SK-N-SH (cell line): ENCODE measurements around the gene FGD6. TPM values are rescaled to one million over a fixed set of nuclear protein-coding genes. Genes with fewer than 3 reads are reported as not detected.

Experiments
- CTCF ChIA-PET: fragments of 300-600, 350-600 bp; formaldehyde crosslinking; extraction: SDS; loops from one replicate; lab custom pipeline; 2021; lab: Yijun Ruan, JAX
- POLR2A ChIA-PET: fragments of 350-600 bp; sonication (Branson Sonifier 250); formaldehyde crosslinking; extraction: SDS; loops from one replicate; lab custom pipeline; 2020; ENCODE audit warnings: antibody characterized with exemption, inconsistent platforms; lab: Yijun Ruan, JAX
- DNase-seq: peaks from one replicate; pipeline ENCODE4 v3.0.0; 2012
- H2AFZ ChIP-seq: fragments of 200-600 bp; sonication (generic); 2 replicates; pipeline ENCODE4 v1.8.1; 2016; ENCODE audit warnings: antibody characterized with exemption, mild to moderate bottlenecking, low read depth
- H3F3A ChIP-seq: fragments of 200-600 bp; sonication (generic); replicated peaks from 2 replicates; pipeline ENCODE3; 2016; ENCODE audit warnings: antibody characterized with exemption, mild to moderate bottlenecking; ENCODE audit not compliant: insufficient read depth
- H3K27ac ChIP-seq, 2 experiments: fragments of 200-500 bp in 1 of 2; fragments of 200-600 bp in 1 of 2; sonication (Bioruptor generic) in 1 of 2; sonication (generic), shearing (Covaris generic) in 1 of 2; 2 replicates each; pipeline versions ENCODE4 v1.5.1 to v1.6.1; 2014 to 2016; ENCODE audit warnings: low read depth in 2 of 2, inconsistent platforms in 1 of 2, low read length in 1 of 2, mild to moderate bottlenecking in 1 of 2, mixed read lengths in 1 of 2
- H3K27me3 ChIP-seq: fragments of 200-600 bp; sonication (generic), shearing (Covaris generic); 2 replicates; pipeline ENCODE4 v1.6.1; 2016; ENCODE audit warnings: mixed run types; ENCODE audit not compliant: insufficient read depth
- H3K36me3 ChIP-seq, 2 experiments: fragments of 200-500 bp in 1 of 2; fragments of 200-600 bp in 1 of 2; sonication (Bioruptor generic) in 1 of 2; sonication (generic) in 1 of 2; replicated peaks in 1 of 2; 2 replicates each; pipeline versions ENCODE3 to v1.5.1; 2014 to 2016; ENCODE audit warnings: low read length in 1 of 2, mild to moderate bottlenecking in 1 of 2; ENCODE audit not compliant: insufficient read depth in 2 of 2, control insufficient read depth in 1 of 2
- H3K4me1 ChIP-seq, 2 experiments: fragments of 200-500 bp in 1 of 2; fragments of 200-600 bp in 1 of 2; sonication (Bioruptor generic) in 1 of 2; sonication (generic), shearing (Covaris generic) in 1 of 2; 2 replicates each; pipeline versions ENCODE4 v1.5.1 to v1.6.1; 2014 to 2016; ENCODE audit warnings: low read depth in 1 of 2, low read length in 1 of 2, mixed run types in 1 of 2; ENCODE audit not compliant: insufficient read depth in 2 of 2, control insufficient read depth in 1 of 2
- H3K4me2 ChIP-seq: fragments of 200-600 bp; sonication (generic), shearing (Covaris generic); 2 replicates; pipeline ENCODE4 v1.6.1; 2017; ENCODE audit warnings: mixed run types
- H3K4me3 ChIP-seq, 2 experiments: fragments of 200-500 bp in 1 of 2; fragments of 200-600 bp in 1 of 2; sonication (Bioruptor generic) in 1 of 2; sonication (generic), shearing (Covaris generic) in 1 of 2; 2 replicates each; pipeline versions ENCODE4 v1.5.1 to v1.8.1; 2014 to 2016; ENCODE audit warnings: low read depth in 2 of 2, inconsistent platforms in 1 of 2, low read length in 1 of 2, mild to moderate bottlenecking in 1 of 2, mixed read lengths in 1 of 2, moderate library complexity in 1 of 2
- H3K79me2 ChIP-seq: fragments of 200-600 bp; sonication (generic); 2 replicates; pipeline ENCODE4 v1.8.1; 2017; ENCODE audit warnings: mild to moderate bottlenecking; ENCODE audit not compliant: insufficient read depth
- H3K9ac ChIP-seq: fragments of 200-600 bp; sonication (generic); 2 replicates; pipeline ENCODE4 v1.6.1; 2017; ENCODE audit warnings: mixed run types
- H3K9me2 ChIP-seq: fragments of 200-600 bp; sonication (generic); 2 replicates; pipeline ENCODE4 v1.6.1; 2017; ENCODE audit warnings: mixed run types
- H3K9me3 ChIP-seq: fragments of 200-600 bp; sonication (generic); 2 replicates; pipeline ENCODE4 v1.6.1; 2017; ENCODE audit warnings: mixed run types, mild to moderate bottlenecking, moderate library complexity
- H4K20me1 ChIP-seq: fragments of 200-600 bp; sonication (generic); 2 replicates; pipeline ENCODE4 v1.6.1; 2017; ENCODE audit warnings: mild to moderate bottlenecking, mixed run types; ENCODE audit not compliant: insufficient read depth
- CHD2 ChIP-seq: fragments of 150-350 bp; IDR thresholded peaks from 2 replicates; pipeline ENCODE4 v1.6.1; 2018; ENCODE audit warnings: low read length; ENCODE audit not compliant: partially characterized antibody
- EP300 ChIP-seq, 2 experiments: IDR thresholded peaks; 2 replicates each; pipeline versions ENCODE4 v1.4.0 to v1.6.1; 2012; ENCODE audit warnings: borderline replicate concordance in 1 of 2, low read depth in 1 of 2, low read length in 1 of 2
- EZH2phosphoT487 ChIP-seq: fragments of 200-600 bp; sonication (generic); IDR thresholded peaks from 2 replicates; pipeline ENCODE4 v1.6.1; 2017; ENCODE audit warnings: low read depth, mixed run types, mild to moderate bottlenecking, antibody characterized with exemption, moderate library complexity, borderline replicate concordance
- GATA2 ChIP-seq: sonication (generic); formaldehyde crosslinking; IDR thresholded peaks from 2 replicates; pipeline ENCODE4 v1.5.0; 2020; ENCODE audit warnings: mild to moderate bottlenecking, missing genetic modification reagents
- MEF2A ChIP-seq: IDR thresholded peaks from 2 replicates; pipeline ENCODE4 v1.4.0; 2012; ENCODE audit warnings: low read depth, borderline replicate concordance
- MXI1 ChIP-seq: IDR thresholded peaks from 2 replicates; pipeline ENCODE4 v1.6.1; 2012; ENCODE audit warnings: mild to moderate bottlenecking, low read depth, low read length, improper control_type of control experiment
- POLR2AphosphoS5 ChIP-seq: IDR thresholded peaks from 2 replicates; pipeline ENCODE4 v1.6.1; 2012; ENCODE audit warnings: low read depth, low read length
- RCOR1 ChIP-seq: fragments of 150-350 bp; IDR thresholded peaks from 2 replicates; pipeline ENCODE4 v1.6.1; 2017; ENCODE audit warnings: antibody characterized with exemption, low read length
- RXRA ChIP-seq: IDR thresholded peaks from 2 replicates; pipeline ENCODE4 v1.4.0; 2012; ENCODE audit warnings: low read depth, mild to moderate bottlenecking, borderline replicate concordance
- SIN3A ChIP-seq: IDR thresholded peaks from 2 replicates; pipeline ENCODE4 v1.6.1; 2012; ENCODE audit warnings: low read depth, mild to moderate bottlenecking, low read length, moderate library complexity, borderline replicate concordance
- YY1 ChIP-seq: IDR thresholded peaks from 2 replicates; pipeline ENCODE4 v1.4.0; 2012; ENCODE audit warnings: low read depth, mild to moderate bottlenecking
- WGBS: methylation state at CpG from one replicate; pipeline ENCODE4 v1.1.6; 2017; ENCODE audit warnings: low lambda C conversion rate; 5-methylcytosine and 5-hydroxymethylcytosine counted together
- polyA plus RNA-seq, 3 experiments: library from polyadenylated mRNA; depleted of rRNA; stranded (reverse); fragments of >200 nt; gene quantifications; 2 replicates each; pipeline ENCODE4 v1.2.3, GENCODE V29; 2012
- TF ChIP-seq, protein P1 (sequence below): fragments of 150-350 bp; IDR thresholded peaks from 2 replicates; pipeline ENCODE4 v1.6.1; 2016; ENCODE audit warnings: mild to moderate bottlenecking, low read depth, low read length
- TF ChIP-seq, protein P2 (sequence below): IDR thresholded peaks from 2 replicates; pipeline ENCODE4 v1.4.0; 2012; ENCODE audit warnings: low read depth, borderline replicate concordance
- TF ChIP-seq, protein P3 (sequence below): IDR thresholded peaks from 2 replicates; pipeline ENCODE4 v1.4.0; 2012; ENCODE audit warnings: low read depth
- TF ChIP-seq, protein P4 (sequence below): fragments of 200-600 bp; sonication (generic); IDR thresholded peaks from 2 replicates; pipeline ENCODE4 v1.6.1; 2017; ENCODE audit warnings: antibody characterized with exemption, mild to moderate bottlenecking, moderate library complexity

Gene FGD6
- polyA plus RNA-seq, 1 of the 3 experiments (the other 2 are of a cell fraction) = 2.8 TPM

DNA sequence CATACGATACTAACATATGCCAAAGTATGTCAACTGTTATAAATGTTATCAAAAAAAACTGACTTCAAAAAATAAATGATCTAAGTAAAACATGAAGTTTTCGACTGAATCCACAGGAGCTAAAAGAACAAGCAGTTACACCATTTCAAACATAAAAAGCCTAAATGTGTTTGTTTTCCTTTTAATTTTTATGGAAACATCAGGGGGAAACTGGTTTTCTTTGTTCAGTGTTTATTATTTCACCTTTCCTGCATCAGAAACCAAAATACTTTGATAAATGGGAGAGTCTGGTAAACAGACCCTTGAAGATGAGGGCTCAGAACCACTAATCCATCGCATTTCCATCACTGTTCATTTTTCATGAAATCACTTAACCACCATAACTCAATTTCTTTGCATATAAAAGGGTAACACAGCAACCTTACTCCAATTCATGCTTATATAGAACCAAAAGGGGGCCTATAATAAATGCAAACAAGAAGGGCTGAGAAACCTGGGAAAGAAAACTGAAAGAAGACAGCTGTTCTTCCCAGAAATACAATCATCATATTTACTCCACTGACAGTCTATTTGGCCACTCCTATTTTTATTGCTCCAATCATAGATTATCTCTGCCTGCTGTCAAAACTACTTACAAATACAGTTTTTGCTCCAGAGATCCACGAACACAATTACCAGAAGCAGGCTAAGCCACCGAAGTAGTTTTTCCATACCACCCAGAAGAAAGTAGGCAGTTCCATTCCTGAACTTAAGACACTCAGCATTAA, 17.0 kb downstream of the FGD6 start:
- POLR2A ChIA-PET = no interaction called here
- Histone ChIP-seq H3K27me3 (no peaks in the 10 kb centered on the region), H3K36me3 (no peaks in the 10 kb centered on the region), H3K4me3 (no peak overlapping the region), H4K20me1 (no peaks in the 10 kb centered on the region), H3K9me3 (no peaks in the 10 kb centered on the region), H3F3A (peaks cover 18% of the 10 kb centered on the region), H3K79me2 (peaks cover 70% of the 10 kb centered on the region), H3K4me2 (peak overlapping the region; percentile 30), H3K9me2 (no peaks in the 10 kb centered on the region), H2AFZ (no peak overlapping the region), H3K27ac (peak overlapping the region; percentile 62 to 87; a peak in 3 of 4 replicates), H3K4me1 (peaks cover 10 to 48% of the 10 kb centered on the region in 2 experiments)
- CTCF ChIA-PET = interaction anchor here (1.1 to 2.1 kb wide), 3 partner anchors 17 to 83 kb away, joined by 3 to 6 read pairs (median 5); partner anchors contain the start of genes FGD6 and VEZT
- no peak for DNase-seq
- TF ChIP-seq EP300 (IDR thresholded peaks at IDR 0.05; ENCODE audit: borderline replicate concordance in 1 of 2, low read depth in 1 of 2, low read length in 1 of 2) = no peak
- TF ChIP-seq, protein P1, sequence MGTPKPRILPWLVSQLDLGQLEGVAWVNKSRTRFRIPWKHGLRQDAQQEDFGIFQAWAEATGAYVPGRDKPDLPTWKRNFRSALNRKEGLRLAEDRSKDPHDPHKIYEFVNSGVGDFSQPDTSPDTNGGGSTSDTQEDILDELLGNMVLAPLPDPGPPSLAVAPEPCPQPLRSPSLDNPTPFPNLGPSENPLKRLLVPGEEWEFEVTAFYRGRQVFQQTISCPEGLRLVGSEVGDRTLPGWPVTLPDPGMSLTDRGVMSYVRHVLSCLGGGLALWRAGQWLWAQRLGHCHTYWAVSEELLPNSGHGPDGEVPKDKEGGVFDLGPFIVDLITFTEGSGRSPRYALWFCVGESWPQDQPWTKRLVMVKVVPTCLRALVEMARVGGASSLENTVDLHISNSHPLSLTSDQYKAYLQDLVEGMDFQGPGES = no peak
- TF ChIP-seq SIN3A = no peak
- TF ChIP-seq CHD2 = no peak
- TF ChIP-seq EZH2phosphoT487 = no peak
- no peak for TF ChIP-seq RCOR1
- no peak for TF ChIP-seq POLR2AphosphoS5
- TF ChIP-seq GATA2 (CRISPR knock-in tag) = no peak
- no peak for TF ChIP-seq MXI1
- TF ChIP-seq MEF2A = no peak
- no peak for TF ChIP-seq RXRA
- no peak for TF ChIP-seq YY1
- TF ChIP-seq, protein P2, sequence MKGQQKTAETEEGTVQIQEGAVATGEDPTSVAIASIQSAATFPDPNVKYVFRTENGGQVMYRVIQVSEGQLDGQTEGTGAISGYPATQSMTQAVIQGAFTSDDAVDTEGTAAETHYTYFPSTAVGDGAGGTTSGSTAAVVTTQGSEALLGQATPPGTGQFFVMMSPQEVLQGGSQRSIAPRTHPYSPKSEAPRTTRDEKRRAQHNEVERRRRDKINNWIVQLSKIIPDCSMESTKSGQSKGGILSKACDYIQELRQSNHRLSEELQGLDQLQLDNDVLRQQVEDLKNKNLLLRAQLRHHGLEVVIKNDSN = no peak
- TF ChIP-seq, protein P3, sequence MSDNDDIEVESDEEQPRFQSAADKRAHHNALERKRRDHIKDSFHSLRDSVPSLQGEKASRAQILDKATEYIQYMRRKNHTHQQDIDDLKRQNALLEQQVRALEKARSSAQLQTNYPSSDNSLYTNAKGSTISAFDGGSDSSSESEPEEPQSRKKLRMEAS = no peak
- TF ChIP-seq, protein P4, sequence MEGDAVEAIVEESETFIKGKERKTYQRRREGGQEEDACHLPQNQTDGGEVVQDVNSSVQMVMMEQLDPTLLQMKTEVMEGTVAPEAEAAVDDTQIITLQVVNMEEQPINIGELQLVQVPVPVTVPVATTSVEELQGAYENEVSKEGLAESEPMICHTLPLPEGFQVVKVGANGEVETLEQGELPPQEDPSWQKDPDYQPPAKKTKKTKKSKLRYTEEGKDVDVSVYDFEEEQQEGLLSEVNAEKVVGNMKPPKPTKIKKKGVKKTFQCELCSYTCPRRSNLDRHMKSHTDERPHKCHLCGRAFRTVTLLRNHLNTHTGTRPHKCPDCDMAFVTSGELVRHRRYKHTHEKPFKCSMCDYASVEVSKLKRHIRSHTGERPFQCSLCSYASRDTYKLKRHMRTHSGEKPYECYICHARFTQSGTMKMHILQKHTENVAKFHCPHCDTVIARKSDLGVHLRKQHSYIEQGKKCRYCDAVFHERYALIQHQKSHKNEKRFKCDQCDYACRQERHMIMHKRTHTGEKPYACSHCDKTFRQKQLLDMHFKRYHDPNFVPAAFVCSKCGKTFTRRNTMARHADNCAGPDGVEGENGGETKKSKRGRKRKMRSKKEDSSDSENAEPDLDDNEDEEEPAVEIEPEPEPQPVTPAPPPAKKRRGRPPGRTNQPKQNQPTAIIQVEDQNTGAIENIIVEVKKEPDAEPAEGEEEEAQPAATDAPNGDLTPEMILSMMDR = no peak
- TF ChIP-seq, all 33 proteins: peak for 0
- peak overlapping the region; percentile 17; the same call in 1 of the 2 replicates for H3K9ac ChIP-seq
- 50% methylated on average over 5 of the region's 5 CpGs for WGBS
